SU-DHL-6 (cell line): ENCODE measurements around the gene LRRC49.

Experiments
- EZH2phosphoT487 ChIP-seq: fragments of 200-600 bp; sonication (generic), shearing (Covaris generic); conservative IDR thresholded peaks from 2 replicates; pipeline ENCODE4 v1.6.1; 2018; ENCODE audit warnings: mild to moderate bottlenecking, antibody characterized with exemption, low read length, moderate library complexity, mixed read lengths
- TF ChIP-seq, protein P1 (sequence below): fragments of 200-600 bp; sonication (generic); IDR thresholded peaks from one replicate; pipeline ENCODE4 v1.5.1; 2017; ENCODE audit warnings: antibody characterized with exemption, mild to moderate bottlenecking, low read length, moderate library complexity; ENCODE audit not compliant: insufficient read depth, poor library complexity, severe bottlenecking

DNA sequence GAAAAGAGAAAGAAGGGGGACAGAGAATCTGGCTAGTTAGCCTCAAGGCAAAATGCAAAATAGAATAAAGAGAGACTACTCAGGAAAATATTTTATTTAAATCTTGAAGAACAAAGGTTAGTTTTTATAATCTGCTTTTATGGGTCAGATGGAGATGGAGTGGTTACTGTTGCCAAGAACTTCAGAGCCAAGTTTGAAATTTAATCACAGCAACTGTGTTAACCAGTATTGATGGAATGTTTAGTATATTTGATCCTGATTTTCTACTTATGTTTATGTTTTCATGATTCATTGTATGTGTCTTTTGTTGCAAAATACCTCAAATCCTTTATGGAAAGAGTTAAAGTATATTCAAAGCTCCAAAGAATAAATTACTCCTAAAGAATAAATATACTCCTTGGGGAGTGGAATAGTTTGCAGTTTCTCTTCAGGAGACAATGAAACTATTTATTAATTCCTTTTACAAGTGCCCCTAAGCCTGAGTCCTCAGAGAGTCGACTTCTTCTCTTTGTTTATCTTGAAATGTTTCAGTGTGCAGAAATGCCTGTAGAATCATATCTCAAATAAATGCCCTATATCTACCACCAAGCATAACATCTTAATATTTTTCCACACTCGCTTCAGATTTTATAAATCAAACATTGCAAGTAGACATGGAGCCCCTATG, 161.8 kb downstream of the LRRC49 start:
- TF ChIP-seq, protein P1, sequence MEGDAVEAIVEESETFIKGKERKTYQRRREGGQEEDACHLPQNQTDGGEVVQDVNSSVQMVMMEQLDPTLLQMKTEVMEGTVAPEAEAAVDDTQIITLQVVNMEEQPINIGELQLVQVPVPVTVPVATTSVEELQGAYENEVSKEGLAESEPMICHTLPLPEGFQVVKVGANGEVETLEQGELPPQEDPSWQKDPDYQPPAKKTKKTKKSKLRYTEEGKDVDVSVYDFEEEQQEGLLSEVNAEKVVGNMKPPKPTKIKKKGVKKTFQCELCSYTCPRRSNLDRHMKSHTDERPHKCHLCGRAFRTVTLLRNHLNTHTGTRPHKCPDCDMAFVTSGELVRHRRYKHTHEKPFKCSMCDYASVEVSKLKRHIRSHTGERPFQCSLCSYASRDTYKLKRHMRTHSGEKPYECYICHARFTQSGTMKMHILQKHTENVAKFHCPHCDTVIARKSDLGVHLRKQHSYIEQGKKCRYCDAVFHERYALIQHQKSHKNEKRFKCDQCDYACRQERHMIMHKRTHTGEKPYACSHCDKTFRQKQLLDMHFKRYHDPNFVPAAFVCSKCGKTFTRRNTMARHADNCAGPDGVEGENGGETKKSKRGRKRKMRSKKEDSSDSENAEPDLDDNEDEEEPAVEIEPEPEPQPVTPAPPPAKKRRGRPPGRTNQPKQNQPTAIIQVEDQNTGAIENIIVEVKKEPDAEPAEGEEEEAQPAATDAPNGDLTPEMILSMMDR = no peak
- no peak for TF ChIP-seq EZH2phosphoT487
